ENCODE results near the gene MEF2D. TPM values are rescaled to one million over a fixed set of nuclear protein-coding genes. Genes with fewer than 3 reads are reported as not detected.

Gene MEF2D
- total RNA-seq, 1 donor from 2014 or later, result 16.6 TPM

DNA sequence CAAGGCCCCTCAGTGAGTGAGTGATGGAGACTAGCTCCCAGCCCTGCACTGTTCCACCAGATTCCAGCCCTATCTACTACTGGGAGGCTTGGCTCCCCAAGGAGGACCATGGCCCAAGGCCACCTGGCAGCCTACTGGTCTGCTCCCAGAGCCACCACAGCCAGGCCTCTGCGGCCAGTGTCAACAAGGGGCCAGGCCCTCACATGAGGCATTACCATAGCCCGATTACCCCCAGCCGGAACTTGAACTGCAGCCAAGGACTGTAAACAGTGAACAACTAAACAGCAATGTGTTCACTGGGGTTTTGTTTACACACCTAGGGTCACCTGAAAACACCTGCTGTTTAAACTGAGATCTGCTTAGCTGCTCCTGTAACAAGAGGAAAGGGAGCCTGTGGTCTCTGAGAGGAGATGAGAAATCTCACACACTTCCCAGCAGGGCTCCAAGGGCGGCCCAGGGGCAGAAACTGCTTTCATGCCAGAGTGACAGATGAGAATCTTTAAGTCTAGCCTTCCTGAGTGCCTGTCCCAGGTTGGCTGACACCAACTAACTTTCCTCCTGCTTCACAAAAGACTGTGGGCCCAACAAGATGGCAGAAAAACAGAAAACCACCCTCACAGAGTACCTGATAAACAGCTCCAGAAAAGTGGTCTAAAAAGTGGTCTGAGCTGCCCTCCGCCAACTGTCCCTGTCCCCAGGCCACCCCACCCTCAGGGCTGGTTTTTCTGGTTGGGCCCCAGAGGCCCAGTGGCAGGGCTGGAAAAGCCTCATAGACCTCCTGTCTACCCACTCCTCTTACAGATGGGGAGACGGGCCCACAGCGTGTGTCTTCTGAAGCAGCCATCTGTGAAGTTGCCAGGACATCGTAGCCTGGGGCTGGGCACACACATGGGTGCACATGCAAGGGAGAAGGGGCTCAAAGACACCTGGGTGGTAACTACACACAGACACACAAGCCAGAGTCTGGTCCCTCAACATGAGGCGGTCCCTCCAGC is 28.8 kb downstream of the MEF2D start:
- H3K36me3 ChIP-seq (ENCODE audit: control insufficient read depth, insufficient read depth, low read length), result peaks cover 6% of the 10 kb centered on the region
- H3K4me3 ChIP-seq (ENCODE audit: low read depth, low read length), result no peak overlapping the region
- no peaks in the 10 kb centered on the region for H3K27me3 ChIP-seq (ENCODE audit: control insufficient read depth, insufficient read depth, low read length)

DNA sequence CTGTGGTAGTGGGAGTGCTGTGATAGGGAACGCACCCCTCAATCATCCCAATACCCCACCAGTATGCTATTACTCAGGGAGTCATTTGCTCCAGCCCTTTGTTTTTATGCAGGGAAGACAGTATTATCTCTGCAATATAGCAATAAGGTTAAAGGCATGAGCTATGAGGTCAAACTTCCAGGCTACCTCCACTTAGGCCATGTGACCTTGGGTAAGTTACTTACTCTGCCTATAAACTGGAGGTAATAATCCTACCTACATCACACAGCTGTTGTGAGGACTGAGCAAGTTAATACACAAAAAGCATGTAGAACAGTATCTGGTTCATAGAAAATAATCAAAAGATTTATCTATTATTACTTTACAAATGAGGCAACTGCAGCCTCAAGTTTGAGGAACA is 30.1 kb downstream of the MEF2D start:
- DNase-seq (ENCODE audit: low read depth), result no peak
- TF ChIP-seq, protein P1, sequence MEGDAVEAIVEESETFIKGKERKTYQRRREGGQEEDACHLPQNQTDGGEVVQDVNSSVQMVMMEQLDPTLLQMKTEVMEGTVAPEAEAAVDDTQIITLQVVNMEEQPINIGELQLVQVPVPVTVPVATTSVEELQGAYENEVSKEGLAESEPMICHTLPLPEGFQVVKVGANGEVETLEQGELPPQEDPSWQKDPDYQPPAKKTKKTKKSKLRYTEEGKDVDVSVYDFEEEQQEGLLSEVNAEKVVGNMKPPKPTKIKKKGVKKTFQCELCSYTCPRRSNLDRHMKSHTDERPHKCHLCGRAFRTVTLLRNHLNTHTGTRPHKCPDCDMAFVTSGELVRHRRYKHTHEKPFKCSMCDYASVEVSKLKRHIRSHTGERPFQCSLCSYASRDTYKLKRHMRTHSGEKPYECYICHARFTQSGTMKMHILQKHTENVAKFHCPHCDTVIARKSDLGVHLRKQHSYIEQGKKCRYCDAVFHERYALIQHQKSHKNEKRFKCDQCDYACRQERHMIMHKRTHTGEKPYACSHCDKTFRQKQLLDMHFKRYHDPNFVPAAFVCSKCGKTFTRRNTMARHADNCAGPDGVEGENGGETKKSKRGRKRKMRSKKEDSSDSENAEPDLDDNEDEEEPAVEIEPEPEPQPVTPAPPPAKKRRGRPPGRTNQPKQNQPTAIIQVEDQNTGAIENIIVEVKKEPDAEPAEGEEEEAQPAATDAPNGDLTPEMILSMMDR (IDR thresholded peaks at IDR 0.05; ENCODE audit: insufficient read depth, low read length, poor library complexity, severe bottlenecking), result no peak
- no peak overlapping the region for H3K4me3 ChIP-seq (ENCODE audit: low read depth, low read length)
- H3K36me3 ChIP-seq (ENCODE audit: control insufficient read depth, insufficient read depth, low read length), result peaks cover 1% of the 10 kb centered on the region
- no peaks in the 10 kb centered on the region for H3K27me3 ChIP-seq (ENCODE audit: control insufficient read depth, insufficient read depth, low read length)

More for the DNA sequence above, 28.8 kb downstream of the MEF2D start:
- no peak for DNase-seq (ENCODE audit: low read depth)
- TF ChIP-seq, protein P1 (IDR thresholded peaks at IDR 0.05; ENCODE audit: insufficient read depth, low read length, poor library complexity, severe bottlenecking), result no peak

DNA sequence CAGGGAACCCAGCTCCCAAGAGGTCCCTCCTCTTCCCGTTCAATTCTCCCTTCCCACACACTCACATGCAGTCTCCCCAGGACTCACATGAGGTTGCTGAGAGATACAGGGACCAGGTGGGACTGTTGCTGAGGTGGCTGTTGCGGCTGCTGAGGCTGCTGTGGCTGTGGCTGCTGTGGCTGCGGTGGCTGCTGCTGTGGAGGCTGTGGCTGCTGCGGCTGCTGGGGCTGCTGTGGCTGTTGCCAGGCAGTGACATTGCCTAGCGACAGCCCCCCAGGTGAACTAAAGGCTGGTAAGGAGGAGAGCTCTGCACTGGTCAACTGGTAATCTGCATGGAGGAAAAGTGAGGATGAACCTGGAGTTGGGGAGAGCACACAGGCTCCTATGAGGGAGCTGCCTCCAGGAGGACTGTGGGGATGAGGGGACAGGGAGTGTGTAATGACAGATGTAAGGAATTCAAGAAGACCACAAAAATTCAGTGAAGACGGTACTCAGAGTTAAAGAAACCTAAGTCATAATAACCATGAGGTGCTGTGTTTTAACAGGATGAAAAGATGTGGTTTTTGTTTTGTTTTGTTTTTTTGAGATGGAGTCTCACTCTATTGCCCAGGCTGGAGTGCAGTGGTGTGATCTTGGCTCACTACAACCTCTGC is 31.8 kb downstream of the MEF2D start:
- DNase-seq (ENCODE audit: low read depth), result no peak
- Histone ChIP-seq H3K36me3 (ENCODE audit: control insufficient read depth, insufficient read depth, low read length) (peaks cover 1% of the 10 kb centered on the region), H3K4me3 (ENCODE audit: low read depth, low read length) (no peak overlapping the region), H3K27me3 (ENCODE audit: control insufficient read depth, insufficient read depth, low read length) (no peaks in the 10 kb centered on the region)
- TF ChIP-seq, protein P1 (IDR thresholded peaks at IDR 0.05; ENCODE audit: insufficient read depth, low read length, poor library complexity, severe bottlenecking), result no peak

DNA sequence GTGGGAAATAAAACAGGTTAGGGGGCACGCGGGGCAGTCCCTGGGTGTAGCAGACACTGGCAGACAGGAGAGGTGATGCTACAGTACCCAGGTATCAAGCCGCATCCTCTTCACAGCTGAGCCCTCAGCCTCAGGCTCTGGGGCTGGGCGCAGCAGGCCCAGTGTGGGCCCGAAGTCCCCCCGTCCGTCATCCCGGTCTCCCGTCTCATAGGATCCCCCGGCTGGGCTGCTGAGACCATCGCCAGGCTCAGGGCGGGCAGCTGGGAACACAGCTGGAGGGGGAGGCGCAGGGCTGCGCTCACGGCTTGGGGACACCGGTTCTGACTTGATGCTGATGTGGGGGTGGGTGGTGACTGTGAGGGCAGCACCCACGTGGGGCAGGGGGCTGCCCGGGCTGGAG is 32.7 kb downstream of the MEF2D start:
- DNase-seq (ENCODE audit: low read depth), result no peak
- Histone ChIP-seq H3K36me3 (ENCODE audit: control insufficient read depth, insufficient read depth, low read length) (no peaks in the 10 kb centered on the region), H3K4me3 (ENCODE audit: low read depth, low read length) (no peak overlapping the region), H3K27me3 (ENCODE audit: control insufficient read depth, insufficient read depth, low read length) (no peaks in the 10 kb centered on the region)
- TF ChIP-seq, protein P1 (IDR thresholded peaks at IDR 0.05; ENCODE audit: insufficient read depth, low read length, poor library complexity, severe bottlenecking), result no peak

DNA sequence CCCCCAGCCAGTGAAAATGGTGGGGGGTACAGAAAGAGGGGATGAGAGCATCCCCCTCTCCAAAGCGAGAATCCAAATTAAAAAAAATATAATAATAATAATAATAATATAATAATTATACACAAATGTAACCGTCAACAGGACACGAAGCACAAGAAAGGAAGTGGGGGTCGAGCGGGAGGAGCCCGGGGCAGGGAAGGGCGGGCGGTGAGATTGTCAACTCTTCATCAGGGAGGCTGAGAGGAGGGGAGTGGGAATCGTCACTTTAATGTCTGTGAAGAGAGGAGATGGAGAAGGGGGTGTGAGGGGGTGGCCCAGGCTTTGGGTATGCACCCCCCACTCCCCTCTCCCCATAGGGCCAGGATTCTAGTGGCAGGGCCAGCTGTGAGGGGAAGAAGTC is 33.2 kb downstream of the MEF2D start:
- no peak for DNase-seq (ENCODE audit: low read depth)
- Histone ChIP-seq H3K27me3 (ENCODE audit: control insufficient read depth, insufficient read depth, low read length) (no peaks in the 10 kb centered on the region), H3K36me3 (ENCODE audit: control insufficient read depth, insufficient read depth, low read length) (no peaks in the 10 kb centered on the region), H3K4me3 (ENCODE audit: low read depth, low read length) (no peak overlapping the region)
- TF ChIP-seq, protein P1 (IDR thresholded peaks at IDR 0.05; ENCODE audit: insufficient read depth, low read length, poor library complexity, severe bottlenecking), result no peak
